SKM-1 (cell line): Measurements from ENCODE around the gene SLC27A6.
"Not testable (repeated sequence)": the region's sequence is repeated elsewhere in the genome, so short reads cannot be mapped to it uniquely, and the experiment has no call there.

Experiments
- DNase-seq: peaks from one replicate; lab custom pipeline; 2025; ENCODE audit not compliant: unreplicated experiment; lab: John Stamatoyannopoulos, UW

Gene SLC27A6, protein sequence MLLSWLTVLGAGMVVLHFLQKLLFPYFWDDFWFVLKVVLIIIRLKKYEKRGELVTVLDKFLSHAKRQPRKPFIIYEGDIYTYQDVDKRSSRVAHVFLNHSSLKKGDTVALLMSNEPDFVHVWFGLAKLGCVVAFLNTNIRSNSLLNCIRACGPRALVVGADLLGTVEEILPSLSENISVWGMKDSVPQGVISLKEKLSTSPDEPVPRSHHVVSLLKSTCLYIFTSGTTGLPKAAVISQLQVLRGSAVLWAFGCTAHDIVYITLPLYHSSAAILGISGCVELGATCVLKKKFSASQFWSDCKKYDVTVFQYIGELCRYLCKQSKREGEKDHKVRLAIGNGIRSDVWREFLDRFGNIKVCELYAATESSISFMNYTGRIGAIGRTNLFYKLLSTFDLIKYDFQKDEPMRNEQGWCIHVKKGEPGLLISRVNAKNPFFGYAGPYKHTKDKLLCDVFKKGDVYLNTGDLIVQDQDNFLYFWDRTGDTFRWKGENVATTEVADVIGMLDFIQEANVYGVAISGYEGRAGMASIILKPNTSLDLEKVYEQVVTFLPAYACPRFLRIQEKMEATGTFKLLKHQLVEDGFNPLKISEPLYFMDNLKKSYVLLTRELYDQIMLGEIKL

DNA sequence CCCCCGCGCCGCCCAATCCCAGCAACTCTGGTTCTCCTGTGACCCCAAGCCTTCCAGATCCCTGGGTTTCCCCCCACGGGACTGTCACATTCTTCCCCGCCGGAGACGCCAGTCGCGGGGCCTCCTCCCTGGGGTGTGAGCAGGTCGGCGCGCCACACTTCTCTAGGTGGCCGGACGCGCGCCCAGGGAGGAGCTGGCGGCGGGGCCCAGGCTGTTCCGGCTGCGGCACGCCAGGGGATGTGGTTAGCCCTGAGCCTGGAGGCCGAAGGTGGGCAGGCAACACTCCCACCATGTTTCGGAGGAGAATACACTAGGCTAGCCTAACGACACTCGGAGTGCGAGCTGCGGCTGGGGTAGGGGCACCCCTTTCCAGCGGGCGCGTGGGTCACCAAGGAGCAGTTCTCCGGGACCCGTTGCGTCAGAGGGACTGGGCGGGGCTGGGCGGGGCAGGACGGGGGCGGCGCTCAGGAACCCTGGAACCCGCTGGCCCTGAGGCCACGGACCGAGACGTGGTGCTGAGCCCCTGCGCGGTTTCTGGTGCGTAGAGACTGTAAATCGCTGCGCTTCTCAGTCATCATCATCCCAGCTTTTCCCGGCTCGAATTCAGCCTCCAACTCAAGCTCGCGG lies at the start of gene SLC27A6:
SLC27A6 (plus strand) TSS at position 478 of the 627 bp plus-strand sequence. CDS start 650 bp downstream, outside the sequence.
- DNase-seq, result no peak

DNA sequence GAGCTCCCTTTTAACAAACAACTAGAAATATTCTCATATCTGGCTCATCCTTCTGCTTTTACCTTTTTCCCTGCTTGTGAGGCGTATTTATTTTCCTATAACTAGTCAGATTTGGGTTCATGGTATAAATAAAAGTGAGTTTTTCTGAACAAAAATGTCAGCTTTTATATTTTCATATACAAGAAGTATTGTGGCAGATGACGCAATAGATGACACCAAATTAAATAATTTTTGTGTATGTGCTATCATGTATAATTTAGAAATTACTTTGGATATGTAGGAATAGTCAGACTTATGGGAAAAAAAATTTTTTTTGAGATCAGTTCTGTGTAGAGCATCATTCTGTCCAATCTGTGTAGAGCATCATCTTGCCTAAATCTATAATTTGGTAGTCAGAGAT lies 45.7 kb upstream of the SLC27A6 start:
- no peak for DNase-seq

DNA sequence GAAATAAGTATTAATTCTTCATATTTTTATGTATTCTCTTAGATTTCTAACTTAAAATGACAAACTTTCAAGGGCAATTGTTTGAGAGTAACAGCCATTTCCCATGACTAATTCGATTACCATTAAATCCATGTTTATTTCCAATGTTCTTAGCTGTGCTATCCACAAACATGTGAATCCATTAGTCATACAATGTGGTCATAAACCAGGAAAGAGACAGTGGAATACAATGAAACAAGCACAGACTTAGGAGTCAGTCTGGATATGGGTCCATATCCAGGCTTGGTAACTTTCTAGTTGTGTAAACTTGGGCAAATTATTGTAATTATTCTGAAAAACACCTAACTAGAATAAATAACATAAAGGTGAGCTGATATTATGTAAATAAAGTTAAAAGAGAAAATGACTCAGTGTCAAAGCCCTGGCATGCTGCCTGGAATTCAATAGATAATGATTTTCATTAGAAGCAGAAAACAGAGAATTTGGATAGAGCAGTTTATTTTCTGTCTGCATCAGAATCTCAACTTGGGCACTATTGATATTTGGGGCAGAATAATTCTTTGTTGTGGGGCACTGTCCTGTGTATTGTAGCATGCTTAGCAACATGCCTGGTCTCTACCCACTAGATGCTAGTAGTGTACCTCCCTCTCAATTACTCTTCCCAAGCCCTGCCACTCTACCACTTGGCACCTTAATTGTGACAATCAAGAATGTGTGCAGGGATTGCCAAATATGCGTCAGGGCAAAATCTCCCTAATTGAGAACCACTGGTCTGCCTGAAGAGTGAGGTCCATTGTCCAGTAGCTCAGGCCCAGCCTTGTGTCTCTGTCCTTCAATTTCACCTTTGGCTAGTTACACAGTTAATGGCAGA lies 44.7 kb upstream of the SLC27A6 start:
- no peak for DNase-seq

DNA sequence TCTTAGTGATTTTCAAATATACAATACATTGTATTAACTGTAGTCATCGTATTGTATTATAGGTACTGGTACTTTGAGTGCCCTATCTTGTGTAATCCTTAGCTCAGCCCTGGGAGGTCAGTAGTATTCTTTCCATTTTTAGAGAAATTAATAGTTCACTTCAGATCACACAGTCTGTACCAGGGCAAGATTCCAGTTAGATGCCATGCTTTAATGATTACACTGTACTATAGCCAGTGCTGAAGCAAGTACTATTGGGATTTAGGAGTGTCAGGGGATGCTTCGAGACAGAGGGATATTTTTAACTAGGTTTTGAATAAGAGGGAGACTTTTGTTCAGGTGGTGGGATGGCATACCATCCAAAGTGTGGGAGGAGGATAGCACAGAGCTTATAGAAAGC lies 41.0 kb upstream of the SLC27A6 start:
- DNase-seq, result no peak

DNA sequence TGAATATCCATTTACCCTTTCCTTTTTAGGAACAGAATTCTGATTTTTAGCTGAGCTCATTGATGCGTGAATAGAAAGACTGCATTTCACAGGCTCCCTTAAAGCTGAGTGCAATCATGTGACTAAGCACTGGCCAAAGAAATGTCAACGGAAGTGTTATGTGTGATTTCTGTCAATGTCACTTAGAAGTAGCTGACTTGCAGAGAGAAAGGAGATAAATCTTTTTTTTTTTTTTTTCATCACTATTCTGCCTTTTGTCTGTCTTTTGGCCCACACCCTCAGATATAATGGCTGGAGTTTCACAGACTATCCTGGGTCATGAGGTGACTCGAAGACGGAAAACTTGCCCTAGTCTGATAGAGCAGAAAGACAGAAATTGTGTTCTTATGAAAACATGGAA lies 39.3 kb upstream of the SLC27A6 start:
- no peak for DNase-seq

DNA sequence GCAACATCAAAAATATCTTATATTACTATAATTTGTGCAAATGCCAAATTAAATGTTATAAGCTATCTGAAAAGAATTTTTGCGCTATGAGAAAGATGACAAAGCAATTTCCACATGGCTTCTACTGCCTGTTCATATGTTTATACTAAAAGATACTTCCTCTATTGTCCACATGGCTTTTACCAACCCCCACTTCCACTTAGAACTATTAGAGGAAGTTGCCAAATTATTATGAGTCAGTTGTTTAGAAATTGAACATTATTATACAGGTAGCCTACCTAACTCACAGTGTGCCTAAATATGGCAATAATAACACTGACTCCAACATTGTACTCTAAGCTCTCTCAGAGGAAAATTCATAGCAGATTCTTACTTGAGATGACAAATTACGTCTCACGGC lies 37.6 kb upstream of the SLC27A6 start:
- DNase-seq, result peak; percentile 52

DNA sequence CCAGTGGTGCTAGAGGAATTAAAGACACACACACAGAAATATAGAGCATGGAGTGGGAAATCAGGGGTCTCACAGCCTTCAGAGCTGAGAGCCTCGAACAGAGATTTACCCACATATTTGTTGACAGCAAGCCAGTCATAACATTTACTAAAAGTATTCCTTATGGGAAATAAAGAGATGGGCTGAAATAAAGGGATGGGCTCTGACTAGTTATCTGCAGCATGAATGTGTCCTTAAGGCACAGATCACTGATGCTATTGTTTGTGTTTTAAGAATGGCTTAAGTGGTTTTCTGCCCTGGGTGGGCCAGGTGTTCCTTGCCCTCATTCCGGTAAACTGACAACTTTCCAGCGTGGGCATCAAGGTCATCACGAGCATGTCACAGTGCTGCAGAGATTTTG lies 33.1 kb upstream of the SLC27A6 start:
- DNase-seq, result not testable (repeated sequence)

DNA sequence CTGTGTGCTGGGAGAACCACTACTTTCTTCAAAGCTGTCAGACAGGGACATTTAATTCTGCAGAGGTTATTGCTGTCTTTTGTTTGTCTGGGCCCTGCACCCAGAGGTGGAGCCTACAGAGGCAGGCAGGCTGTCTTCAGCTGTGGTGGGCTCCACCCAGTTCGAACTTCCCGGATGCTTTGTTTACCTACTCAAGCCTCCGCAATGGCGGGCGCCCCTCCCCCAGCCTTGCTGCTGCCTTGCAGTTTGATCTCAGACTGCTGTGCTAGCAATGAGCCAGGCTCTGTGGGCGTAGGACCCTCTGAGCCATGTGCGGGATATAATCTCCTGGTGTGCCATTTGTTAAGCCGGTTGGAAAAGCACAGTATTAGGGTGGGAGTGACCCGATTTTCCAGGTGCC lies 22.2 kb upstream of the SLC27A6 start:
- not testable (repeated sequence) for DNase-seq

DNA sequence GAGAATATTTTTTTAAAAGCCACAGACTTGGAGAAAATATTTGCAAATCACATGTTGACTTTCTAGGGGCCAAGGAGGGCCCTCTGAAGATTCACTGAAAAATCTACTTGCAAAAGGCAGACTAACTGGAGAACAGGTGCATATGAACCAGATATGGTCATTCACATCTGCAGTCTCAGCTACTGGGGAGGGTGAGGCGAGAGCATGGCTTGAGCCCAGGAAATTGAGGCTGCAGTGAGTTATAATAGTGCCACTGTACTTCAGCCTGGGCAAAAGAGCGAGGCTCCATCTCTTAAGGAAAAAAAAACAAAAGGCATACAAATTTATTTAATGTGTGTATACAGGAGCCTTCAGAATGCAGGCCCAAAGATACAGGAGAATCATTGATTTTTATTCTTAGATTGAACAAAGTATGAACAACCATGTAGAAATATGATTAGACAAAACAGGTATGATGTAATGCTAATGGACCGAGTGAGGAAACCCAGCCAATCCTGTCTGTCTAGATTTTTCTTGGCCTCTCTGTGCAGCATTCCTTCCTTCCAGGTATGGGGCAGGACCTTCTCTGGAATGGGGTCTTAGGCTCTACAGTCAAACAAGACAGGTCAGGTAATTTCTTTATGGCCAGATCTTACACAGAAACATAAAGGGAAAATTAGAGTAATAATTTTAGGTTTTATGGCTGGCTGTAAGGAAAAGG lies 15.3 kb upstream of the SLC27A6 start:
- DNase-seq, result no peak

DNA sequence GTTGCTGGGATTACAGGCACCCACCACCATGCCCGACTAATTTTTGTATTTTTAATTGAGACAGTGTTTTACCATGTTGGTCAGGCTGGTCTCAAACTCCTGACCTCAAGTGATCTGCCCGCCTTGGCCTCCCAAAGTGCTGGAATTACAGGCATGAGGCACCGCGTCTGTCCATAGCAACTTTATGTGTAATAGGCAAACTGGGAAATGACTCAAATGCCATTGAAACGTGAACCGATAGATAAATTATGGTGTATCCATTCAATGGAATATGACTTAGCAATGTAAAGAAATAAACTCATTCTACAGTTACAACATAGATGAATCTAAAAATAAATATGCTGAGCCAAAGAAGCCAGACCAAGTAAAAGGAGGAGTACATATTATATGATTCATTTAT lies 14.0 kb upstream of the SLC27A6 start:
- DNase-seq, result not testable (repeated sequence)

DNA sequence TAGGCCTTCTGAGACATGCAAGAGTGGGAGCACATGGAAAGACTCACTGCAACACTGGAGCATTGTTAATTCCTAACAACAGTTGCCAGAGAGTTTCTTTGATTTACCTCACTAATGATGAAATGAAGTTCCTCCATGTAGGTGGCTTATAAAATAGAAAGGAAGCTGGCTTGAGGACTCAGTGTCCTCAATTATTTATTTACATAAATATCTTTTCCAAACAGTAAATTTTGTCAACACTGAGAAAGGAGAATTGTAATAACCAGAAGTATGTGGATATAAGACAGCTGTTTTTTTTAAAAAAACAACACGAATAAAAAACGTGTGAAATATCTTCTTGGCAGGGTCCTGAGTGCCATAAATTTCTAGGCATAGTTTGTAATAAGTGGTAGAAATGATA lies 9.1 kb upstream of the SLC27A6 start:
- no peak for DNase-seq

DNA sequence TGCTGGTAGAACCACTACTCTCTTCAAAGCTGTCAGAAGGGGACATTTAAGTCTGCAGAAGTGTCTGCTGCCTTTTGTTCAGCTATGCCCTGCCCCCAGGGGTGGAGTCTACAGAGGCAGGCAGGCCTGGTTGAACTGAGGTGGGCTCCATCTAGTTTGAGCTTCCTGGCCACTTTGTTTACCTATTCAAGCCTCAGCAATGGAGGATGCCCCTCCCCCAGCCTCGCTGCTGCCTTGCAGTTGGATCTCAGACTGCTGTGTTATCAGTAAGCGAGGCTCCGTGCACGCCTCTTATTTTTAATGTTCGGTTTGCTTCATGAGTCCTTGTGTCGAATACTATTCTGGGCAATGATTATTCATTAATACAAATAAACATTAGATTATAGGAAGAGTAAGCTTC lies 3.1 kb upstream of the SLC27A6 start:
- DNase-seq, result no peak

DNA sequence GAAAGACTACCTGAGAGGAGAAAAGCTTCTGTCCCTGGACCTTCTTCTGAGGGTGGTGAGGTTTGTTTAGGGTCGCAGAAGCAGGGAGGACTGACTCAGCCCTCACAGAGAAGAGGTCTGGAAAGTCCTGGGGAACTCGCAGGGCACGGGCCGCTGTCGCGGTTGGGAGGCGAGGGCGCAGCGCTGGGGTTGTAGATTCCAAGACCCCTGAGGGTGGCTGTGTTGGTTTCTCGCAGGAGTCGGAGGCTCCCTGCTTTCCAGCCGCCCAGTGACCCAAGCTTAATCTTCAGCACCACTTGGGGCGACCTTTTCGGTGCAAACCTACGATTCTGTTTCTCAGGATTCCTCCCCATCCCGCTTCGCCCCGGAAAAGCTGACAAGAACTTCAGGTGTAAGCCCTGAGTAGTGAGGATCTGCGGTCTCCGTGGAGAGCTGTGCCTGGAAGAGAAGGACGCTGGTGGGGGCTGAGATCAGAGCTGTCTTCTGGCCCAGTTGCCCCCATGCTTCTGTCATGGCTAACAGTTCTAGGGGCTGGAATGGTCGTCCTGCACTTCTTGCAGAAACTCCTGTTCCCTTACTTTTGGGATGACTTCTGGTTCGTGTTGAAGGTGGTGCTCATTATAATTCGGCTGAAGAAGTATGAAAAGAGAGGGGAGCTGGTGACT lies 482 bp downstream of the SLC27A6 start:
- DNase-seq, result no peak

DNA sequence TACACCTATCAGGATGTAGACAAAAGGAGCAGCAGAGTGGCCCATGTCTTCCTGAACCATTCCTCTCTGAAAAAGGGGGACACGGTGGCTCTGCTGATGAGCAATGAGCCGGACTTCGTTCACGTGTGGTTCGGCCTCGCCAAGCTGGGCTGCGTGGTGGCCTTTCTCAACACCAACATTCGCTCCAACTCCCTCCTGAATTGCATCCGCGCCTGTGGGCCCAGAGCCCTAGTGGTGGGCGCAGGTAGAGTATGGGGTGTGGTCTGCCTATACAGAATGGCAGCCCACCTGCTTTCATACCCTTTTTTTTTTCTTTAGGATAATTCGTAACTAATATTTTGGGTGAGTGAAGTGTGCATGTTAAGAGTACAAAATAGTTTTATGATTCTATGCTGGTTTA lies 1.1 kb downstream of the SLC27A6 start:
- no peak for DNase-seq

DNA sequence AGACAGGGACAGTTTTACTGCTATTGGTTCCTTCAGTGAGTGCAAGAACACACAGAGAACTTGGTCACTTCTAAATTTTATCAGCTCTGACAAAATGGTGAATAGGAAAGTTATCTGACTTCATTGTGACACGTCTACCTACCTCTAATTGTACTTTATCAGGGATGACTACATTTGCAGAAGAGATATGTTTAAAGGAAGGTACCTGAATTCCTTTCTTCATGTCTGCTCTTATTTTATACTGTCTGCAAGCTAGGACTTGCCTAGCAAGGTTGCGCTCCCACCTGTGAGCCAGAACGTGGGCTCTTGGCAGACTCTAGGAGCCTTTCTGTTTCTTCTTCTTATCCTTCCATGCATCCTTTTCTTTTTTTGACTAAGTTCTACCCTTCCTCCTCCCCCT lies 1.6 kb downstream of the SLC27A6 start:
- DNase-seq, result no peak

DNA sequence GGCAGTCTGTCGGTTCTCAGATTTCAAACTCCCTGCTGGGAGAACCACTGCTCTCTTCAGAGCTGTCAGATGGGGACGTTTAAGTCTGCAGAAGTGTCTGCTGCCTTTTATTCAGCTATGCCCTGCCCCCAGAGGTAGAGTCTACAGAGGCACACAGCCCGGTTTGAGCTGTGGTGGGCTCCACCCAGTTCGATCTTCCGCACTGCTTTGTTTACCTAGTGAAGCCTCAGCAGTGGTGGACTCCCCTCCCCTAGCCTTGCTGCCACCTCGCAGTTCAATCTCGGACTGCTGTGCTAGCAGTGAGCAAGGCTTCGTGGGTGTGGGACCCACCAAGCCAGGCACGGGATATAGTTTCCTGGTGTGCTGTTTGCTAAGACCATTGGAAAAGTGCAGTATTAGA lies 8.0 kb downstream of the SLC27A6 start:
- no peak for DNase-seq

DNA sequence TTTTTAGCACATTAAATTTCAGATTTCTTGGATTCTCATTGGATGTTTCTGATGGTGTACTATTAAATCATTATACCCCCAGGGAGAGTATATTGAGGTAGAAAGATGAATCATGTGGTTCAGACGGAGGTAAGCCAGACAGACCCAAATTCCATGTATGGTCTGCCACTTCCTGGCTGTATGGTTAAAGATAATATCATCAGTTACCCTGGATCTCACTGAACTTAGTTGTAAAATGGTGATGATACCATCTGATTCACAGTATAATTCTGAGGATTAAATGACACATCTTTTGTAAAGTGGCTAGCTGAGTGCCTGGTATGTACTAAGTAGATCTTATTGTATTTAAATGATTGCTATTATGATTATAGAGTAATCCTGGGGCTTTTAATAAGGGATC lies 9.3 kb downstream of the SLC27A6 start:
- DNase-seq, result no peak

DNA sequence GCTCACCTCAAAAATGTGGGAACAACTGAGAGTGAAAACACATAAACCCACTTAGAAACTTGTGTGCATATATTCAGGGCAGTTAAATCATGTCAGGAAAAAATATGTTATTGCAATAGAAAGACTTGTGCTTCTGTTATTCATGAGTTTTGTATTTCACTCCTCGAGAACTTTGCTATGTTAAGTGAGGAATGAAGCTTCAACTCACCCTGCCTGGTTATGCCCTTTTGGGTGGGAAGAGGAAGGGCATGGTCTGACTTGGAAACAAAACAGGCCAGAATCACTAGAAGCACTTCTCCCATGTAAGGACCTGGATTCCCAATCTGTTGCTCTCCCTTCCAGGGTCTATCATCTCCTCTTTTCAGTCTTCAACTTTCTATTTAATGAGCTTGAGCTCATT lies 14.5 kb downstream of the SLC27A6 start:
- DNase-seq, result no peak

DNA sequence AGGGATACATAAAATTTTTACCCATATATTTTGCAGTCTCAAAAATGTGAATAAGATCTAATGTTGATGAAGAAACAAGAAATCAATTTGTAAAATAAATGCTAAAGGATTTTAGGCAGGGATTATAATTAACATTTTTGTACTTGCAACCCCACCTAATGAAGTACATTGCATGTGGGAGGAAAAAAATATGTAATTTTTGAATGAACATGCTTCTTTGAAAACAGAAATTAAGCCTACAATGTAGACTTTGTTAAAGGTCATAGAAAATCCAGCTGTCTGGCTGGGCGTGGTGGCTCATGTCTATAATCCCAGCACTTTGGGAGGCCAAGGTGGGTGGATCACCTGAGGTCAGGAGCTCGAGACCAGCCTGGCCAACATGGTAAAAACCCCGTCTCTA lies 15.6 kb downstream of the SLC27A6 start:
- DNase-seq, result no peak

DNA sequence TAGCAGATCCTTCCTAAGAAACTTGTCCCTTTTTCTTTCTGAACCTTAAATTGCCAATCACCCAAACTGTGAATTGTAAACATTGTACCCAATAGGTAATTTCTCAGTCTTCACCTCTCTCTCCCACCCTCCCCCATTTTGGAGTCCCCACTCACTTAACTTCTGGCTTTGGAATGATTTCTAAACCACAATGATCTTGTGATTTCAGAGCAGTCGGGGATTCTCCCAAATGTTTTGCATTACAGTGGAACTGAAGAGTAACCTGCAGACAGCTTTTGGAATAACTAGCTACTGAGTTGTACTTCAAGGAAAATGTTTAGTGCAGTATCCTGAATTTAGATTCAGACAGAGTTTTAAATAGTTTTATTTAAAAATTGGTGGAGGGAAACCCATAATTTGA lies 19.2 kb downstream of the SLC27A6 start:
- DNase-seq, result no peak
